ENCODE measurements around the gene ADSS1.
A peak's percentile ranks its signal among the peaks of the same experiment; 100 is the strongest.

Gene ADSS1

DNA sequence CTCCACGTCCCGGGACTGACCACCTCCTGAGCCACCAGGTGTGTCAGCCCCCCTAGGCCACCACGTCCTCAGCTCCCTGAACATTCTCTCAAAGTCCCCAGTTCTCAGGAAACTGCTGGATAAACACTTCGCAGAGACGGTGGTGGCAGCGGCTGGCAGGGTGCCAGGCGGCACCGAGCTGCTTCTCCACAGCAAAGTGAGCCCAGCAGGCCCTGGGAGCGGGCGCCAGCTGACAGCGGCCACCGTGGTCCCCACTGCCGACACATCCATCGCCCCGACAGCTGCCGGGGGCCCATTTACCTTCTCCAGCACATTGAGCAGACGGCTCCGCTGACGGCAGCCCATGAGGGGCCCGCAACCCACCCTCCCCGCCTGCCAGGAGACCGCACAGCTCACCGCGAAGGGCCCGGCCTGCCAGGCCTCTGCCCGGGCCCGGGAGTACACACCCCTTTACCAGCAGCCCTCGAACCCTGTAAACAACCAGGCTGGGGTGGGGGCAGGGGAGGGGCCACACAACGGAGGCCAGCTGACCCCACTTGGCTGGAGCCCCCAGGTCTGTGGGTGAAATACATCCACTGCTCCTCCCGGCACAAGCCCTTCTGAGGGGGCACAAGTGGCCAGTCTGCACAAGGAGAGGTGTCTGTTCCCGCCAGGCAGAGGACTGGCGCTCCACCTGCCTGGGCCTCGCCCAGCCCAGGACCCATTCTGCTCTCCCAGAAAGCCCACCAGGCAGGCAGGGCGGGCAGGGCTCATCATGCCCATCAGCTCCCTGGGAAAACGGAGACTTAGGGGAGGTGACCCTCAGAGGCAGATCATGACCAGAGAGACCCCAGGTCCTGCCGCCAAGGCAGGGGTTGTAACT, 61.0 kb downstream of the ADSS1 start:
- no peak for DNase-seq

DNA sequence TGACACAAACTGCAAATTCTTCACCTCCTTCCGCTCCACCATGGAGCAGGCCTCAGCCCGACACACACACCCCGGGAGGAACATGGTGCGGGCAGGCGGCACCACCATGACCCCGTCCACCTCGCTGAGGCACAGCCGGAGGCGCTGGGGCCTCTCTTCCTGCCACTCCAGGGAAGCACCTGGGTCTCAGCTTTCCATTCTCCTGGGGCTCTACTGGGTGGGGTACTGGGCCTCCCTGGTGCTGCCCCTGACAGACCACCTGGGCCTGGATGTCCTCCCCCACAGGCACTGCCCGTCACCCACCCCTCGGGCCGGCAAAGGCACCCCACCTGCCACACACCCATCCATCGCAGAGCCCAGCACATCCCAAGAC, 61.7 kb downstream of the ADSS1 start:
- no peak for DNase-seq

DNA sequence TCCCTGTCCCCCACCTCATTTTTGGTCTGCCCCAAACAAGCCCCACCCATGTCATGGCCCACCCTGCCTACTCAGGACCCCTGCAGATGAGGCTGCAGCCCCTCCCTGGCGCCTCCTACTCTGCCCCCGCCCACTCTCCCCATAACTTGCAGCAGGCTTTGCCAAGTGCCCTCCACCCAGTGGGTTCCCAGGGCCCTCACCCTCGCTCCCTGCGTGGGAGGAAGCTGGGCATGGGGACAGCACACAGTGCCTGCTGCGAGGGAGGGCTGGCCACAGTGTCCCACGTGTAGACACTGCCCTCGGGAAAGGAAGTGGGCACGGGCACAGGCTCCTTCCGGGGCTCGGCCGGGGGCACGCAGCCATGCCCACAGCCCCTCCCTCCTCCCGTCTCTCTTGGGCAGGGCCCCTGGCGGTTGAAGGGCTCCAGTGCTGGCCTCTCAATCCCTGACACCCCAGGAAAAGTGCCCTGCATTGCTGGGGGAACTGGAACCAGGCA, 62.1 kb downstream of the ADSS1 start:
- DNase-seq: no peak

DNA sequence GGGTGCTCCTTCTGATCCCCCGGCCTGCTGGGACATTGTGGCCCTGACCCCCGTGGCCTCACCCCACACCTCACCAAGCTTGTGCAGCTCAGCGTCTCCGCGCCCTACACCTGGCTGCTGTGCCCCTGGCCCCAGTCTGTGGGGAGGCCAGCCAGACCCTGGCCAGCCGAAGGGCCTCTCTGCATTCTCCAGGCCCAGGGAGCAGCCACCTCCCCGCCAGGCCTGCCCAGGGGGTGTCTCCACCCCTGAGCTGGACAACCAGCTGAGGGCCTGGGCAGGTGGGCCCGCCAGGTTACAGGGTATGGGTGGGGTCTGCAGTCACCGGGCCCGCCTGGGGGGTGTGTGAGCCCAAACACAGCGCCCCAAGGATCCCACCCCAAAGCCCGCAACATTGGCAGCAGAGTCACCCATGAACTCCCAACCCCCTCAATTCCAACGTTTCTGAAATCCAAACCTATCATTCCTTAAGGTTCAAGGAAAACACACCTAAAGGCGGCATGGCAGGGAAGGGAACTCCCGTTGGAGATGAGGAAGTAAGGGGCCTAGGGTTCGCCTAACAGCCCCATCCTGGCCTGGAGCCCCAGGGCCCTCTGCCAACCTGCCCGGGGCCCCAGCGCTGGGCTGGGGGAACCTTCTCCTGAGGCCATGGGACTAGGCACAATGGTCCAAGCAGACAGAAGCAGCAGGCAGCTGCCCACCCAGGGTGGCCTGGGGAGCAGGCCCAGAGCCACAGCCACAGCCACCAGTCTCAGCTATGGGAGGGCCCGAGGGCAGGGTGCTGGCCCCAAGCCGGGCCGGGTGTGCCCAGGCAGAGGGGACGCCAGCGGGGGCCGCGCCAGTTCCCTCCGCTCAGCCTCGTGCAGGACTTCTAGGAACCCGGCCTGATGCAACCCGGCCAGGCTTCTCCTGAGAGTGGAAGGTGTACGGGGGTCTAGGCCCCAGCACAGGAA, 63.0 kb downstream of the ADSS1 start:
- DNase-seq: no peak

- no peak for DNase-seq
These were observed 63.7 kb downstream of the ADSS1 start for GRCh38 chr14:104787736-104788135.

- DNase-seq: no peak
These were observed 64.3 kb downstream of the ADSS1 start for GRCh38 chr14:104788161-104788818.

- DNase-seq: no peak
These were observed 65.0 kb downstream of the ADSS1 start for GRCh38 chr14:104788873-104789663.

DNA sequence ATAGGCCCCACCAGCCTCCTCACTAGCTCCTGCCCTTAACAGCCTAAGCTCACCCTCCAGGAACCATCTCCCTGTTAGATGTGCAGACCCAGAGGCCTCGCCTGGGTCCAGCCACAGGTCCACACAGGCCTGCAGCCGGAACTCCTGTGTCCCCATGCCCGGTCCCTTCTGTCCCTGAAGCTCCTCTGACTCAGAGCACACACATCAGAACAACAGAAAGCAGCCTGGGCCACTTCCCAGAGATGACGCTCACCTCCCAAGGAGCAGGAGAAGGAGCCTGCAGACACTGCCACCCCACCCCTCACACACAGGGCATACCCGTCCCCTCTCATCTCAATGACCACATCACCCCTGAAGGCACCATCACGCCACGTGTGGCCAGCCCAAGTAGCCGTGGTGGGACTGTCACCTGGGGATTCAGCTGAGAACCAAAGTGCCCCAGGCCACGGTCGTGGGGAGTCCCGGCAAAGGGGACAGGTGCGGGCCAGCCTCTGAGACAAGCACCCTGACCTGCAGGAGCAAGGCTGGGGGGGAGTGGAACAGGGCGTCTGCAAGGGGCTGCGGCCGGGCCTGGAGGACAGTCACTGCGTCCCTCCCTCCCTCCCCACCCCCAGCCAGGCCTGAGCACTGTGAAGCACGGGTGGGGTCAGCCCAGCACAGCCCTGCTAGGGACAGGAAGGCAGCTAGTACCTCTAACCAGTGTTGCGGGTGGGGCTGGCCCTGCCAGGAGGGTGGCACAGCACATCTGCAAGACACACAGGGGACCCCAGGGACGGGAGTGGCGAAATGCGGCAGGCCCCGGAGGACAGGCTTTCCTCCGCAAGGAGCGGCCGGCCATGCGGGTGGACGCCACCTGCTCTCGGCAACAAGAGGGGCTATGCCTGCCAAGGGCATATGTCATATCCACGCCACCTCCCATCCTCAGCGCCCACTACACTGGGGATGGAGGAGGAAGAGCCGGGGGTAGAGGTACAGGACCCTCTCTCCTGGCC, 66.0 kb downstream of the ADSS1 start:
- DNase-seq: no peak

GRCh38 chr14:104791425-104791824, 67.4 kb downstream of the ADSS1 start:
- DNase-seq: no peak

- DNase-seq: no peak
These were observed 68.3 kb downstream of the ADSS1 start for GRCh38 chr14:104792101-104792884.

DNA sequence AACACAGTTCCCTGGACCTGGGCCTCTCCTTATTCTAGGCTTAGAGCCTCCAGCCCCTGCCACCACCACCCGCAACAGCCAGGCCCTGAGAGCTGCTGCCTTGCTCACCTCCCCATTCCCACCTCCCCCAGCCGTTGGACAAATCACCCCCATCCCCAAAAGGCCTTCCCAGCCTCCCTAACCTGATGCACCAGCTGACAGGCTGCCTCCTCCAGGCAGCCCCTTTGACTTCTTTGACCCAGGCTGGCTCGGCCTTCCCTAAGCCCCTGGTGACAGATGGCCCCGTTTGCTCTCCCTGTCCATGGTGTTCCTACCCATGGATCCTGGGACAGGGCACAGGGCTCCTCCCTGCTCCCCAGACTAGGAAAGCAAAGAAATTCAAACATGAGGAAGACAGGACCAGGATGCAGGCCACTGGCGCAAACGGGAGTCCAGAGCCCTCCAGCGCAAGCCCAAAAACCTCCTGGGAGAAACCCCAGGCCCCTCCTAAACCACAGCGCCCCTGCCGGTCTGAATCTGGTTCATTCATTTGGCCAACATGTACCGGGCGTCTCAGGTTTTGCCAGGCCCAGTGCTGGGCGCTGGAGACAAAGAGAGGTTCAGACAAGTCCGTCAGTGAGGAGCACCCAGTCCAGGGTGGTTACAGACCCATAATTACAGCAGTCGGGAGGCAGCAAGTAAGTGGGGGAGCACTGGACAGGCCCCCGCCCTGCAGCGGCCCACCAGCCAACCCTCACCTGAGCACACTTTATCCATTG, 69.1 kb downstream of the ADSS1 start:
- no peak for DNase-seq

DNA sequence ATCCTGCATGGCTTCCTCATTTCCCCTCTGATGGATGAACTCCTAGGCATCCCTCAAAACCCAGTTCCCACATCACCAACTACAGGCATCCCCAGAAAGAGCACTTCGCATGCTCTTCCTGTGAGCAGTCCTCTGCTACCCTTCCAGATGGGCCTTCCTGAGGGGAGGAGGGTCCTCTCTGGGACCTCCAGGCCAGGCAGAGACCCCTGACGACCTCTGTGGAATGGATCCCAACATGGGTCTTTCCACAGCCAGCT, 69.6 kb downstream of the ADSS1 start:
- DNase-seq: no peak

DNA sequence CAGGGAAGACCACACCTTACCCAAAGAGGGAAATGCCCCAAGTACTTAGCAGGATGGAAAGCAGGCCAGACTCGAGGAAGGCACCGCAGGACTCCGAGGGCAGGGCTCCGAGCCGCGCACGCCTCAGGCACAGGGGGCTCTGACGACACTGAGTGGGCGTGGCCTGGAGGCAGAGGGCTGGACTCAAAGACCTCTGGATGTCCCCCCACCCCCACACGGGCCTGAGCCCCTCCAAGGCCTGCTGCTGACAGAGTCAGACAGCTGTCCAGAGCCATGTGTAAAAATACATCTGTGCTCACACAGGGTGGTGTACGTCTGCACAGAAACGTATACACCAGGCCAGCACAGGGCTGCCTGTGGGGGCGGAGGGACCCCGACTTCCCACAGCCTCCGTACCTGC, 70.1 kb downstream of the ADSS1 start:
- DNase-seq: peak in 1 of 2 experiments; percentile 29

- DNase-seq: peak in 1 of 2 experiments; percentile 32
These were observed 70.6 kb downstream of the ADSS1 start for GRCh38 chr14:104794631-104794992.

- DNase-seq: no peak
These were observed 71.2 kb downstream of the ADSS1 start, which contains the start of gene AKT1 for GRCh38 chr14:104794993-104795780. Gene AKT1, minus strand, starts transcription at chr14:104795748. Its CDS starts 3,105 bp downstream, at chr14:104792643.

GRCh38 chr14:104795781-104796686, 72.0 kb downstream of the ADSS1 start:
- peak in 1 of 2 experiments; percentile 27 for DNase-seq

- no peak for DNase-seq
These were observed 72.7 kb downstream of the ADSS1 start for GRCh38 chr14:104796687-104797081.

All from SW 1271 (cell line).